ENCODE measurements around the gene VSTM2B. TPM values are rescaled to one million over a fixed set of nuclear protein-coding genes. Genes with fewer than 3 reads are reported as not detected.

The VSTM2B gene
- total and polyA plus RNA-seq, 2 of the 13 experiments (the other 11 are each of a cell fraction or from before 2014, with no cell fraction given): not detected

- Histone ChIP-seq H3K4me1 (ENCODE audit: insufficient read depth, low read length) (no peaks in the 10 kb centered on the region), H3K27ac (ENCODE audit: extremely low read length, insufficient read depth, low read length) (no peak overlapping the region), H3K9me3 (ENCODE audit: low read length) (peaks cover 2% of the 10 kb centered on the region; the same call in 1 of the 2 replicates), H3K27me3 (ENCODE audit: control insufficient read depth in 1 of 2, insufficient read depth in 2 of 2, low read length in 2 of 2) (peaks cover 4 to 11% of the 10 kb centered on the region in 2 experiments; a peak in 3 of 5 replicates), H3K4me2 (ENCODE audit: low read depth, low read length) (no peak overlapping the region), H3K36me3 (replicated peaks in 1 of 2; ENCODE audit: control insufficient read depth in 1 of 2, insufficient read depth in 2 of 2, low read length in 2 of 2) (no peaks in the 10 kb centered on the region), H4K20me1 (ENCODE audit: insufficient read depth, low read length) (no peaks in the 10 kb centered on the region), H3K4me3 (replicated peaks in 1 of 3; ENCODE audit: insufficient read depth in 1 of 3, low read depth in 2 of 3, low read length in 3 of 3) (no peak overlapping the region), H3K9ac (ENCODE audit: insufficient read depth, low read depth, low read length) (no peak overlapping the region), H2AFZ (ENCODE audit: low read length) (no peak overlapping the region), H3K79me2 (ENCODE audit: insufficient read depth, low read length) (no peaks in the 10 kb centered on the region)
- intact Hi-C loops (cut with micrococcal nuclease; ENCODE audit: unreplicated experiment) (no loop called here), in situ Hi-C loops (cut with HindIII; ENCODE audit: extremely low pct_ligation_motif_present, low pct_unique_long_range_greater_than_20kb) (no loop called here)
- DNase-seq (ENCODE audit: low spot score): no peak
- FAIRE-seq: no peak
- no TSS peak for BruUV-seq (replicated peaks)
- 69% methylated on average over 16 of the region's 19 CpGs for WGBS (ENCODE audit: low lambda C conversion rate)
- CTCF ChIA-PET (ENCODE audit: low intra/inter-chr PET ratio, low total read pairs): no interaction called here
- POLR2A ChIA-PET: no interaction called here
- ATAC-seq: no peak
- TF ChIP-seq GATAD1 (CRISPR knock-in tag; IDR thresholded peaks at IDR 0.05) (no peak), ZBTB25 (CRISPR knock-in tag; IDR thresholded peaks at IDR 0.05) (no peak), ARNT (IDR thresholded peaks at IDR 0.05) (no peak), ZNF383 (CRISPR knock-in tag; IDR thresholded peaks at IDR 0.05; ENCODE audit: borderline replicate concordance) (no peak), MLX (CRISPR knock-in tag; IDR thresholded peaks at IDR 0.05) (no peak), ARID4A (CRISPR knock-in tag; IDR thresholded peaks at IDR 0.05; ENCODE audit: borderline replicate concordance) (no peak), ZNF326 (CRISPR knock-in tag; IDR thresholded peaks at IDR 0.05; ENCODE audit: borderline replicate concordance) (no peak), AGO1 (IDR thresholded peaks at IDR 0.05; ENCODE audit: low read depth, low read length, poor library complexity, severe bottlenecking) (no peak), CBFB (CRISPR knock-in tag; IDR thresholded peaks at IDR 0.05) (no peak), ELF1 (CRISPR knock-in tag; IDR thresholded peaks at IDR 0.05) (no peak), ZNF740 (CRISPR knock-in tag; IDR thresholded peaks at IDR 0.05) (no peak), ZNF614 (CRISPR knock-in tag; IDR thresholded peaks at IDR 0.05; ENCODE audit: borderline replicate concordance) (no peak), ZSCAN25 (CRISPR knock-in tag; IDR thresholded peaks at IDR 0.05) (no peak), TIGD3 (CRISPR knock-in tag; IDR thresholded peaks at IDR 0.05; ENCODE audit: borderline replicate concordance) (no peak)
Observed at GRCh38 chr19:29565171-29565570, 39.4 kb downstream of the VSTM2B start.
